ENCODE data around the gene NFATC1. TPM values are rescaled to one million over a fixed set of nuclear protein-coding genes. Genes with fewer than 3 reads are reported as not detected.

The NFATC1 gene
- total RNA-seq, 1 donor from 2014 or later, result 52.6 TPM

- peak; percentile 69 for DNase-seq
- peak overlapping the region; percentile 92 for H3K4me3 Mint-ChIP-seq
- intact Hi-C loops (cut with micrococcal nuclease), result loop anchor here (1.0 to 5.0 kb wide), 3 partner anchors 59 to 177 kb away; no protein-coding TSS in a partner anchor
Measured at GRCh38 chr18:79465392-79465991, 69.8 kb downstream of the NFATC1 start.

GRCh38 chr18:79466591-79466990 lies 70.9 kb downstream of the NFATC1 start:
- H3K27me3 Mint-ChIP-seq, result no peaks in the 10 kb centered on the region
- no peaks in the 10 kb centered on the region for H3K9me3 Mint-ChIP-seq
- DNase-seq (peak; percentile 63), ATAC-seq (ENCODE audit: low read depth) (peak; percentile 46)
- H3K4me3 Mint-ChIP-seq, result peak overlapping the region; percentile 92
- H3K27ac Mint-ChIP-seq, result peak overlapping the region; percentile 97
- H3K36me3 Mint-ChIP-seq (ENCODE audit: low read depth), result peaks cover 66% of the 10 kb centered on the region
- H3K4me1 Mint-ChIP-seq, result peaks cover 66% of the 10 kb centered on the region
- intact Hi-C loops (cut with micrococcal nuclease), result loop anchor here (1.0 to 5.0 kb wide), 4 partner anchors 30 to 176 kb away; no protein-coding TSS in a partner anchor
- CTCF ChIA-PET, result interaction anchor here (0.6 to 1.6 kb wide), 2 partner anchors 57 to 58 kb away, joined by 4 to 5 read pairs; no protein-coding TSS in a partner anchor
- POLR2A ChIA-PET, result interaction anchor here (1.2 to 5.6 kb wide), 7 partner anchors 29 to 73 kb away, joined by 6 to 44 read pairs (median 11); no protein-coding TSS in a partner anchor
- no peak for TF ChIP-seq CTCF (IDR thresholded peaks at IDR 0.05)

More at GRCh38 chr18:79465392-79465991, 69.8 kb downstream of the NFATC1 start:
- H3K9me3 Mint-ChIP-seq, result no peaks in the 10 kb centered on the region
- ATAC-seq (ENCODE audit: low read depth), result peak; percentile 80
- H3K36me3 Mint-ChIP-seq (ENCODE audit: low read depth), result peaks cover 59% of the 10 kb centered on the region
- no peak for TF ChIP-seq CTCF (IDR thresholded peaks at IDR 0.05)
- H3K4me1 Mint-ChIP-seq, result peaks cover 77% of the 10 kb centered on the region
- ChIA-PET POLR2A (interaction anchor here (0.9 to 5.6 kb wide), 14 partner anchors 23 to 160 kb away, joined by 3 to 44 read pairs (median 8); partner anchors contain the start of gene NFATC1), CTCF (interaction anchor here (0.9 to 1.6 kb wide), 7 partner anchors 23 to 70 kb away, joined by 3 to 10 read pairs (median 3); partner anchors contain the start of gene NFATC1)
- no peaks in the 10 kb centered on the region for H3K27me3 Mint-ChIP-seq
- peak overlapping the region; percentile 97 for H3K27ac Mint-ChIP-seq

GRCh38 chr18:79467126-79467525 lies 71.4 kb downstream of the NFATC1 start:
- no peaks in the 10 kb centered on the region for H3K27me3 Mint-ChIP-seq
- H3K36me3 Mint-ChIP-seq (ENCODE audit: low read depth), result peaks cover 66% of the 10 kb centered on the region
- ATAC-seq (ENCODE audit: low read depth), result no peak
- peak overlapping the region; percentile 92 for H3K4me3 Mint-ChIP-seq
- ChIA-PET CTCF (interaction anchor here (0.6 to 1.5 kb wide), 3 partner anchors 40 to 71 kb away, joined by 3 to 5 read pairs (median 3); no protein-coding TSS in a partner anchor), POLR2A (interaction anchor here (1.1 to 5.6 kb wide), 5 partner anchors 30 to 61 kb away, joined by 3 to 44 read pairs (median 27); no protein-coding TSS in a partner anchor)
- DNase-seq, result no peak
- intact Hi-C loops (cut with micrococcal nuclease), result loop anchor here (5.0 kb wide), 1 partner anchor 175 kb away; no protein-coding TSS in a partner anchor
- H3K9me3 Mint-ChIP-seq, result no peaks in the 10 kb centered on the region
- no peak for TF ChIP-seq CTCF (IDR thresholded peaks at IDR 0.05)
- H3K27ac Mint-ChIP-seq, result peak overlapping the region; percentile 97
- H3K4me1 Mint-ChIP-seq, result peaks cover 61% of the 10 kb centered on the region

- Mint-ChIP-seq H3K36me3 (ENCODE audit: low read depth) (peaks cover 65% of the 10 kb centered on the region), H3K27ac (peak overlapping the region; percentile 65), H3K4me1 (peaks cover 50% of the 10 kb centered on the region), H3K9me3 (no peaks in the 10 kb centered on the region), H3K4me3 (no peak overlapping the region), H3K27me3 (no peaks in the 10 kb centered on the region)
- ATAC-seq (ENCODE audit: low read depth) (no peak), DNase-seq (no peak)
- ChIA-PET POLR2A (interaction anchor here (0.7 to 5.6 kb wide), 5 partner anchors 13 to 62 kb away, joined by 3 to 44 read pairs (median 3); no protein-coding TSS in a partner anchor), CTCF (interaction anchor here (0.6 to 1.5 kb wide), 3 partner anchors 8 to 72 kb away, joined by 3 read pairs; no protein-coding TSS in a partner anchor)
- intact Hi-C loops (cut with micrococcal nuclease), result loop anchor here (5.0 kb wide), 1 partner anchor 174 kb away; no protein-coding TSS in a partner anchor
- no peak for TF ChIP-seq CTCF (IDR thresholded peaks at IDR 0.05)
Measured at GRCh38 chr18:79468119-79468789, 72.5 kb downstream of the NFATC1 start.

All from activated B cell treated with CpG ODN at 0.5 μM for 24 hours (primary cell).